Fibroblast of peridontal ligament (primary cell): Measurements from ENCODE around the gene ASZ1.
"Not testable (repeated sequence)": the region's sequence is repeated elsewhere in the genome, so short reads cannot be mapped to it uniquely, and the experiment has no call there.

Source experiments
- DNase-seq: peaks from one replicate; pipeline ENCODE4 v3.0.0-alpha.2; 2010; ENCODE audit errors: extremely low read depth

Gene ASZ1, protein sequence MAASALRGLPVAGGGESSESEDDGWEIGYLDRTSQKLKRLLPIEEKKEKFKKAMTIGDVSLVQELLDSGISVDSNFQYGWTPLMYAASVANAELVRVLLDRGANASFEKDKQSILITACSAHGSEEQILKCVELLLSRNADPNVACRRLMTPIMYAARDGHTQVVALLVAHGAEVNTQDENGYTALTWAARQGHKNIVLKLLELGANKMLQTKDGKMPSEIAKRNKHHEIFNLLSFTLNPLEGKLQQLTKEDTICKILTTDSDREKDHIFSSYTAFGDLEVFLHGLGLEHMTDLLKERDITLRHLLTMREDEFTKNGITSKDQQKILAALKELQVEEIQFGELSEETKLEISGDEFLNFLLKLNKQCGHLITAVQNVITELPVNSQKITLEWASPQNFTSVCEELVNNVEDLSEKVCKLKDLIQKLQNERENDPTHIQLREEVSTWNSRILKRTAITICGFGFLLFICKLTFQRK

GRCh38 chr7:117427258-117427701 lies at the start of gene ASZ1:
ASZ1 (minus strand) TSS chr7:117427493; CDS start chr7:117427460, 33 bp downstream.
- DNase-seq, result no peak

DNA sequence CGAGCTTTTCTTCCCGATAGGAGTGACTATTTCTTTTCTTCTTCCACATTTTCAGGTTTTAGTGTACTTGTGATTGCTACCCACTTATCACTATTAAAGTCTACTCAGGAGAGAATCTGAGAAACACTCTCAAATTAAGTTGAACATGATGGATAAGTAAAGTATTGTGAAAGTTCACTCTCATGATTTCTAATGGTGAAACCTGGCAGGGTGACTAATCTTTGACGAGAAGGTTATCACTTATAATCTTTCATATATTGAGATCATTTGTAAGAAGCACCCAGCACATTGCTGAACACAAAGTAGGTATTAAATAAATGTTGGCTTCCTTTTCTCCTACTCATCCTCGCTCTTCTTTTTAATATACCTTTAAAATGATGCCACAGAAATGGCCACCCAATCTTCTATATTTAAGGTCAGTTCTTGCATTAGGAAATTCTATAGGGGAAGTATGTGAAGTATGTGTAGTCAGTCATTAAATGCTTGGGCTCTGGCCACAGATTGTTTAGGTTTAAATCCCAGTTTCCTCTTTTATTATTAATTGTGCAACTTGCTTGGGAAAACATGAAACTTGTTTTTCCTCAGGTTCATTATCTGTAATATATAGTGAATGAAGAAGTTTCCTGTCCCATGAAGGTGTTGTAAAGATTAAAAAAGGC lies 49.4 kb upstream of the ASZ1 start:
- DNase-seq, result no peak

DNA sequence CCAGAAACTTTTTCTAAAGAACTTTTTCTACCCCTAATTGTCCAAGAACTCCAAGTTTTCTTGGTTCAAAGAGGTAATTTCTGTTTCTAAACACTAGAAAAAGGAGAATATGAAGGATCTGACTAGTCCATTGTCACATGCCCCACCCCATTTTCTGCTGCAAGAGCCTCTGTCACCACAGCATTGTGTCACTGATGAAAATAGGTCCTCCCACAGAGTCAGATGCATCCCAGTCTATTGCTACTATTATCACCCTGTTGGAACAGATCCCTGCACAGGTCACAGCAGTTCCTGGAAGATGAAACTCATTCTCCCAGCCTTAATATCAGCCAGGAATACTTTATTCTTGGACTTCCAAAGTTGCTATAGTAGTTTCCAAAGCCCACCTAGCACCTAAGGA lies 45.0 kb upstream of the ASZ1 start:
- DNase-seq, result no peak

DNA sequence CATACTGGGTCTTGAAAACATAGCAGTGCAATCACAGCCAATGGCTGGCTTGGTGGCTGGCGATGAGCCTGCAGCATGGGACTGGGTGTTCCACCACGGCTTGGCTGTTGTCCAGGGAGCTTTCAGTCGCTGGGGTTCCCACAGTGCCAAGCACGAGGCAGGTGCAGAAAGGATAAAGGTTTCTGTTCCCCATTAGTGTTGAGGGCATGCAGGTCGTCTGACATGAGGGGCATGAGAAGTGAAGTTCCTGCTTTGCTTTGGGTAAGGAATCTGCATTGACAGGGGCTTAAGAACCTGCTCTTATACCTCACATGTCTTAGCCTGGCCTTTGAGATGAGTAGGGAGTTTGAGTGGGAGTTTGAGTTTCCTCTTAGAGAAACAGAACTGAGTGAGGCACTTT lies 43.5 kb upstream of the ASZ1 start:
- no peak for DNase-seq

- DNase-seq, result no peak
These were observed 40.9 kb upstream of the ASZ1 start for GRCh38 chr7:117468174-117468573.

- not testable (repeated sequence) for DNase-seq
These were observed 33.5 kb upstream of the ASZ1 start for GRCh38 chr7:117460815-117461214.

- DNase-seq, result no peak
These were observed 32.4 kb upstream of the ASZ1 start for GRCh38 chr7:117459735-117460134.

GRCh38 chr7:117458977-117459583 lies 31.8 kb upstream of the ASZ1 start:
- peak; percentile 58 for DNase-seq

DNA sequence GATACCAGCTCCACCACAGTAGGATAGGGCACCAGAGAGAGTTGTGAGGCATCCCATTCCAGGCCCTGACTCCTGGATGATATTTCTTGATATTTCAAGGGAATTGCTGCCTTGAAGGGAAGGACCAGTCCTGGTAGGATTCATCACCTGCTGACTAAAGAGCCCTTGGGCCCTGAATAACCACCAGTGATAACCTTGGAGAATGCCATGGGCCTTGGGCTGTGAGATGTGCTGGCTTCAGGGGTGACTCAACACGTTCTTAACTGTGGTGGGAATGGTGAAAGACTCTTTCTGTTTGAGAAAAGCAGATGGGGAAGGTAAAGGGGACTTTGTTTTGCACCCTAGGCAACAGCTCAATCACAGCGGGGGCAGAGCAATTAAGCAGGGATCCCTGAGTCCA lies 21.4 kb upstream of the ASZ1 start:
- DNase-seq, result no peak

DNA sequence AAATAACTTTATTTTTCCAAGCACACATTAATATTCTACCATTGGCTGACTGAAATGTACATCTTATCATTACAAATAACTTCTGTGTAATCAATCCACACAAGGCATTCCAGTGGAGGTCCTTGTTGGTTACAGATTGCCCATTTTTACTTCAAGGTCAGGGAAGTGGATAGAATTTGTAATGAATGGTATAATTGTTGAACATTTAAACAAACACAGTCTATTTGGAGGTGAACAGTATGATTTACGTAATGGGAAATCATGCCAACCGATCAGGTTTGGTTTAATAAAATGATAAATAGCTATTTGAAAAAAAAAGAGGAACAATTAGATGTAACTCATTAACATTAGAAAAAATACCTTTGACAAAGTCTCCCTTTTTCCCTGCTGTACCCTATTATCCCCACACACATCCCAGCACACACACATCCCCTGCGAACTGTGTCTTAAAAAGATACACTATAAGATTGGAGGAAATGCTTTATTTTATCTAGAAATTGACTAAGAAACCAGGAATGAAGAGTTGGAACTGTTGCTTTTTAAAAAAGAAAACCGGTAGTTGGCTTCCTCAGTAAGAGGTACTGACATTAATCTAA lies 19.0 kb upstream of the ASZ1 start:
- DNase-seq, result no peak

GRCh38 chr7:117445206-117445605 lies 17.9 kb upstream of the ASZ1 start:
- no peak for DNase-seq

DNA sequence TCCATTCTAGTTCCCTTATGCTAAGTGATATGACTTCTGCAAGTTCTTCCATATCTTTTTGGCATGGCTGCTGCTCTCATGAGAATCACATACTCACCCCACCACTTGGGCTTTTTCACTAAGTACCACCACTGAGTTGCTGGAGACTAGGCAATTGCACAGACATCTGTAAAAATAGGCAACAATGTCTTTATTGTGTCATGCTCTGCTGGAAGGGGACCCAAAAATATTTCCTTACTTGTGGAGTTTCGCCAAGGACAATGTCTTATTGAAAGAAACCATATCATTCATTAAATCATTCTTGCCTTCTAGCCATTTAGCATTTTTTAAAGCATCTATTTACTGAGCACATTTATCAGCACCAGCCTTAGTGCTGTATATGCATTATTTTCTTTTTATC lies 17.4 kb upstream of the ASZ1 start:
- DNase-seq, result no peak

DNA sequence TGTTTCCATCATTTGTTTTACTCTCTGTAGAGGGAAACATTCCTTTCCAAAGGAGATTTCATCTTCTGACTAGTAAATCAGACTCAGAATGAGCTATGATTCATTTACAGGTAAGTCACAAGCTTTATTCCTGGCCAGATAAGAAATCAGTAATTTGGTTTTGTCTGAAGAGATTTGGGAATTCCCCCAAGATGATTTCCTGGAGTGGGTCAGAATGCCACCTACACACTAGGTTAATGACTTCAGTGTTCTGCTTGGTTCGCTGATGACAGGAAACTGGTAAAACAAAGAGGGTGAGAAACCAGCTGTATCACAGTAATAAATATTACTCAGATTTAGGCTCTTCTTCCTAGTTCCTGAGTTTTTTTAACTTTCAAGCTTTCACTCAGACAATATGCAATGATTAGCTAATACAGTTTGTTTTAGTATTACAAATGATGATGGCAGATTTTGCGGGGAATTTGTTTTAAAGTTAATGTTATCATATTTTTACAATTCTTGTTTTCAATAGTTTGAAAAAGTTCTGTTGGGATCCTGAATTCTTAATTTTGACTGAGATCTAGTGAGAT lies 8.3 kb upstream of the ASZ1 start:
- DNase-seq, result no peak

GRCh38 chr7:117424090-117424829 lies 3.0 kb downstream of the ASZ1 start:
- no peak for DNase-seq

DNA sequence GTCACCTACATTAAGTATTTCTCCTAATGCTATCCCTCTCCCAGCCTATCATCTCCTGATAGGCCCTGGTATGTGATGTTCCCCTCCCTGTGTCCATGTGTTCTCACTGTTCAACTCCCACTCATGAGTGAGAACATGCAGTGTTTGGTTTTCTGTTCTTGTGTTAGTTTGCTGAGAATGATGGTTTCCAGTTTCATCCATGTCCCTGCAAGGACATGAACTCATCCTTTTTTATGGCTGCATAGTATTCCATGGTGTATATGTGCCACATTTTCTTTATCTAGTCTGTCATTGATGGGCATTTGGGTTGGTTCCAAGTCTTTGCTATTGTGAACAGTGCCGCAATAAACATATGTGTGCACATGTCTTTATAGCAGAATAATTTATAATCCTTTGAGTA lies 12.7 kb downstream of the ASZ1 start:
- not testable (repeated sequence) for DNase-seq

- no peak for DNase-seq
These were observed 14.2 kb downstream of the ASZ1 start for GRCh38 chr7:117412946-117413559.

DNA sequence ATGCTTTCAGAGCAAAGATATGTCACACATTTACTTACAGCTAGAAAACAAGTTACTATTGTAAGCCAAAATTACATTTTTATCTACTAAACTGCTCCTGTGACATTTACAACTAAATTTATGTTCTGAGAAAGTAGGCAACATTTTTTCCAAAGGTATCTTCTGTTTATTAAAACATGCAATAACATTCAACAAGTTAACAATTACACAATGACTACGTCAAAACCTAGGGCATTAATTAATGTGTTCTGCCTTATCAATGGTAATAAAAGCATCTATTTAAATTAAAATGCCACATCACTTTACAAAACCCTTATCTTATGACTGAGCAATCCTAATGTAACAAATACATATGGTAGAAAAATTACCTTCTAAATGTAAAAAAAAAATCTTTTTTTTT lies 14.9 kb downstream of the ASZ1 start:
- no peak for DNase-seq

GRCh38 chr7:117411539-117411938 lies 15.8 kb downstream of the ASZ1 start:
- DNase-seq, result no peak

DNA sequence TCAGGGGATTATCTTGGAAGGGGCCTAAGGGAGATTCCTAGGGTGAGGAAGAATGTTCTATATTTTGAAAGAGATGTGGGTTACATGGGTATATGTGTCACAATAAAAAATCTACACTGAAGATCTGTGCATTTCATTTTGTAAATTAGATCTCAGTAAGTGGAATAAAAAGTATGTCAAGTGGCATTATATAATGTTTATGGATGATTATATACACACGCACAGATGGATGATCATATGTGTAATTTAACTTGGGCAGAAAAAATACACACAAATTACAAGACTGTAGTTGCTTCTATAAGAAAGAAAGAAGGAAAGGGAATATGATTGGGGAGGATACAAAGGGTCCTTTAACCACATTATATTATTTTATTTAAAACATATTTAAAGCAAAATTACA lies 18.5 kb downstream of the ASZ1 start:
- DNase-seq, result no peak

- no peak for DNase-seq
These were observed 21.8 kb downstream of the ASZ1 start for GRCh38 chr7:117405519-117405918.

DNA sequence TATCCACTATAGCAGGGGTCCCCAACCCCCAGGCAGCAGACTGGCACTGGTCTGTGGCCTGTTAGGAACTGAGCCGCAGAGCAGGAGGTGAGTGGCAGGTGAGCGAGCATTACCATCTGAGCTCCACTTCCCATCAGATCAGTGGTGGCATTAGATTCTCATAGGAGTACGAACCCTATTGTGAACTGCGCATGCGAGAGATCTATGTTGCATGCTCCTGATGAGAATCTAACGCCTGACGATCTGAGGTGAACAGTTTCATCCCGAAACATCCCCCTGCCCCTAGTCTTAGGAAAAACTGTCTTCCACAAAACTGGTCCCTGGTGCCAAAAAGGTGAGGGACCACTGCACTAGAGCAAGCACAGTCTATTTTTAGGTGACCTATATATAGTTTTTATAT lies 23.6 kb downstream of the ASZ1 start:
- DNase-seq, result no peak
